ENCODE results near the gene SGPP2.
A peak's percentile ranks its signal among the peaks of the same experiment; 100 is the strongest.

Gene SGPP2

DNA sequence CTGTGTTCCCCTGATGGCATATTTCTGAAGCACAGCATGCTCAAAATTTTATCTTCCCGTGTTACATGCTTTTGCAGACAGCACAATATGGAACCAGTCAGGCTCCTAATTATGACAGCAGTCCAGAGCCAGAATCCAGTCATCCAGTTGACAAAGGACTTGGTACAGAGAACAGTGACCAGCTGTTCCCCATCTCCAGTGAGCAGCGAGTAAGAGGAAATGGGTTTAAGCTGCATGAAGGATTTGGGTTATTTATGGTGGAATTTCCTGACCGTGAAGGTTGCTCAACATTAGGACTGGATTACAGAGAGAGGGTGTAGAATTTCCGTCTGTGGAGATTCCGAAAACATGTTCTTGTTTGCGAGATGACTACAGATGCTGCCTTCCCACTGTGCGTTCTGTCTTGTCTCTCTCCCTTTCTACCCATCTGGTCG, 24.4 kb downstream of the SGPP2 start:
- no peak overlapping the region for H3K4me3 ChIP-seq (ENCODE audit: low read length)
- H3K4me1 ChIP-seq (ENCODE audit: control insufficient read depth, low read depth, low read length), result no peaks in the 10 kb centered on the region
- H3K27ac ChIP-seq (ENCODE audit: low read length), result no peak overlapping the region
- no peak overlapping the region for H3K9ac ChIP-seq (ENCODE audit: low read length)
- H3K36me3 ChIP-seq (ENCODE audit: control insufficient read depth, low read depth, low read length), result no peaks in the 10 kb centered on the region
- H3K9me3 ChIP-seq (ENCODE audit: control insufficient read depth, low read depth, low read length), result no peaks in the 10 kb centered on the region
- no peaks in the 10 kb centered on the region for H3K27me3 ChIP-seq (ENCODE audit: control insufficient read depth, insufficient read depth, low read length)

DNA sequence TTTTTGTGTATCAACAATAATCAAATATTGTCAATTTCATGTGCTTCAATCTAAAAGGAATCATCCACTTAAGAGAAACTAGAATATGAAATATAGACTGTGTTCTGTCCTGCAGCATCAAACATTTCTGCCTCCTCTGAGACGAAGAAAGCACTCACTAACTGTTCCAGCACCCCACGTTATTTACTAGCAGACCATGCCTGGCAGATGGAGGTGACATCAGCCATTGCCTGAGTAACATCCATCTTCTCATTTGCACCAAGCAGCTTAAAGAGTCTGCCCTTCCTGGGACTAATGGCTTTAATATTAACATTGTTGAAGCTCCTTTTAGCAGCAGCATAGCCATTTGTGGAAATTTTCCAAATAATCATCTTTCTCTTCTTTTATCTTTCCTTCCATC, 25.7 kb downstream of the SGPP2 start:
- H3K27ac ChIP-seq (ENCODE audit: low read length), result no peak overlapping the region
- no peaks in the 10 kb centered on the region for H3K27me3 ChIP-seq (ENCODE audit: control insufficient read depth, insufficient read depth, low read length)
- H3K36me3 ChIP-seq (ENCODE audit: control insufficient read depth, low read depth, low read length), result no peaks in the 10 kb centered on the region
- no peak overlapping the region for H3K9ac ChIP-seq (ENCODE audit: low read length)
- no peaks in the 10 kb centered on the region for H3K9me3 ChIP-seq (ENCODE audit: control insufficient read depth, low read depth, low read length)
- H3K4me1 ChIP-seq (ENCODE audit: control insufficient read depth, low read depth, low read length), result no peaks in the 10 kb centered on the region
- no peak overlapping the region for H3K4me3 ChIP-seq (ENCODE audit: low read length)

DNA sequence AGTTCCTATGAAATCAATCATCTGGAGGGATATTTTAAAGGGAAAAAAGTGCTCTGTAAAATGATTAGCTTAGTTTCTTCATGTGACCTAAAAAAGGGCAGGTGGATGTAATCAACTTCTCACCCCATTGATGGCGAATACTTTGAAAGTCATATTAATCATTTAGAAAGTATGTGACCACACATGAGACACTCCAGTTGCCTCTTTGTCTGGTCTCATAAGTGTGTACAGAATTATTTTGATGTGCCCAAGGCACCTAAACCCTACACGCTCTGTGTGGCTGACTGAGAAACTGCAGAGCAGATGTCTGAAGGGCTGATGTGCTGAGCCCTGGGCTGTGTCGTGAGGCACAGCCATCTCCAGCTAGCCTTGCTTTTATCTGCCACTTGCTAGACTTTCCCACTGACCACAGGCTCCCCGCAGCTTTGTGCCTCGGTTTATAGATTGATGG, 26.9 kb downstream of the SGPP2 start:
- no peaks in the 10 kb centered on the region for H3K27me3 ChIP-seq (ENCODE audit: control insufficient read depth, insufficient read depth, low read length)
- no peak overlapping the region for H3K4me3 ChIP-seq (ENCODE audit: low read length)
- no peaks in the 10 kb centered on the region for H3K36me3 ChIP-seq (ENCODE audit: control insufficient read depth, low read depth, low read length)
- no peaks in the 10 kb centered on the region for H3K9me3 ChIP-seq (ENCODE audit: control insufficient read depth, low read depth, low read length)
- H3K9ac ChIP-seq (ENCODE audit: low read length), result no peak overlapping the region
- no peak overlapping the region for H3K27ac ChIP-seq (ENCODE audit: low read length)
- no peaks in the 10 kb centered on the region for H3K4me1 ChIP-seq (ENCODE audit: control insufficient read depth, low read depth, low read length)

DNA sequence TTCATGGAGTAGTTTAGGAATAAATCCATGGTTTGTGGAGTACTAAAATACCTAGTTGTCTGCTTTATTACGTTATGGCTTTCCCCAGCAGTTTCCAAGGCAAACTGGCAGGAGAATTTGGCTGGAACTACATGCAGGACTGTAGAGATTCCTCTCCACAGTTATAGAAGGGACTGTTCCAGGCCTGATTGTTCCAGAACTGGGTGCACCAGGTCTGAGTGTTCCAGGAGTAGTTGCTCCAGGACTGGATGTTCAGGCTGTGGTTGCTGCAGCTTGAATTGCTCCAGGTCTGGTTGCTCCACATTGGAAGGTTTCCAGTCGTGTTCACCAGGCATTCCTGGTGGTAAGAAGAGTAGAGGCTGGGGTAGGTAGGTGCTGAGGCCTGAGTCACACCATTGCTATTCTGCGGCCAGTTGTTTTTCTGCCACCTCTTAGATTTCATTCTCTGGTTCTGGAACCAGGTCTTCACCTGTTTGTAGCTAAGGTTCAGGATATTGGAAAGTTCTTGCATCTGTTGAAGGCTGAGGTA, 28.1 kb downstream of the SGPP2 start:
- Histone ChIP-seq H3K9ac (ENCODE audit: low read length) (no peak overlapping the region), H3K27ac (ENCODE audit: low read length) (no peak overlapping the region), H3K9me3 (ENCODE audit: control insufficient read depth, low read depth, low read length) (no peaks in the 10 kb centered on the region), H3K36me3 (ENCODE audit: control insufficient read depth, low read depth, low read length) (no peaks in the 10 kb centered on the region), H3K4me3 (ENCODE audit: low read length) (no peak overlapping the region), H3K27me3 (ENCODE audit: control insufficient read depth, insufficient read depth, low read length) (no peaks in the 10 kb centered on the region), H3K4me1 (ENCODE audit: control insufficient read depth, low read depth, low read length) (no peaks in the 10 kb centered on the region)

DNA sequence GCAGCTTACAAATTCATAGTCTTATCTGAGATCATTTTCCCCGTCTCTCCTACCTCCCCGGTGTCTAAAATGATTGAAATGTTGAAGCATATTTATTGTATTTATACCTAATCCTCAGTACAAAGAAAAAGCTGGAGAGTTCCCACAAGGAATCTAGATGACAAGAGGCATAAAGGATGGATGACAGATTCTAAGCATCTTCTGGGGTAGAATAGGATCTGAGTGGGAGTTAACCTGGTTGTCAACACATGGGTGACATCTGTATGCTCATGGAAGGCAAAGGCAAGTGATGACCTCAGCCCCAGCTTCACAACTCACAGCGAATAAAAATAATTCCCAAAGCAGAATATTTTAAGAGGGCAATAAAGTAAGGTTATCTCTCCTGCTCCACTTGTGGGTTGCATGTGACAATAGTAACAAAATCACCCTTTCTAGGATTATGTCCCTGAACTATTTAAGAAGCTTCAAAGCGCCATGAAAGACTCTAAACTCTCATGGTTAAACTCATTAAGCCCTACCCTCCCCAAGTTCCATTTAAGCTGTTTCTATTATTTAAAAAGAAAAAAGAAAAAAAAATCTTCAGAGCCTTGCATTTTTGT, 32.2 kb downstream of the SGPP2 start:
- Histone ChIP-seq H3K27me3 (ENCODE audit: control insufficient read depth, insufficient read depth, low read length) (no peaks in the 10 kb centered on the region), H3K4me3 (ENCODE audit: low read length) (no peak overlapping the region), H3K36me3 (ENCODE audit: control insufficient read depth, low read depth, low read length) (no peaks in the 10 kb centered on the region), H3K4me1 (ENCODE audit: control insufficient read depth, low read depth, low read length) (no peaks in the 10 kb centered on the region), H3K9me3 (ENCODE audit: control insufficient read depth, low read depth, low read length) (no peaks in the 10 kb centered on the region), H3K27ac (ENCODE audit: low read length) (no peak overlapping the region), H3K9ac (ENCODE audit: low read length) (no peak overlapping the region)

DNA sequence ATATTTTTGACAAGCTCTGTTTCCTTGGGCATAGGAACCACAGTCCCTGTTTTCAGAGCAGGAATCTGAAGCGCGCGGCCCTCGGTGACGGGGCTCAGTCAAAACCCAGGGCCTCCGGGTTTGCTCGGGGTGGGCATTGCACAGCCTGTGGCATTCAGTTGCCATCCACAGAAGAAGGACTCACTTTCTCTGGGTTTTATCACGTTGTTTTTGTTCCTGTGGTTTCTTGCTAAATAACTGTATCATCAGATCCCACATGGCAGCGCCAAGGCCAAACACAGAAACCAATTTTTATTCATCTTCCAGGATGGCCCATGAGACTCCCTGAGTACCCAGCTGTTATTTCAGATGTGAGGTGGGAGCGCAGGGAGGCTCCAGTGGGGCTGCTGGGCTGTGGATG, 35.6 kb downstream of the SGPP2 start:
- H3K4me3 ChIP-seq (ENCODE audit: low read length), result no peak overlapping the region
- H3K9me3 ChIP-seq (ENCODE audit: control insufficient read depth, low read depth, low read length), result no peaks in the 10 kb centered on the region
- H3K27ac ChIP-seq (ENCODE audit: low read length), result no peak overlapping the region
- H3K36me3 ChIP-seq (ENCODE audit: control insufficient read depth, low read depth, low read length), result no peaks in the 10 kb centered on the region
- H3K4me1 ChIP-seq (ENCODE audit: control insufficient read depth, low read depth, low read length), result no peaks in the 10 kb centered on the region
- H3K27me3 ChIP-seq (ENCODE audit: control insufficient read depth, insufficient read depth, low read length), result no peaks in the 10 kb centered on the region
- no peak overlapping the region for H3K9ac ChIP-seq (ENCODE audit: low read length)

GRCh38 chr2:222465746-222466145, 41.4 kb downstream of the SGPP2 start:
- no peaks in the 10 kb centered on the region for H3K9me3 ChIP-seq (ENCODE audit: control insufficient read depth, low read depth, low read length)
- peaks cover 4% of the 10 kb centered on the region for H3K4me1 ChIP-seq (ENCODE audit: control insufficient read depth, low read depth, low read length)
- no peaks in the 10 kb centered on the region for H3K36me3 ChIP-seq (ENCODE audit: control insufficient read depth, low read depth, low read length)
- no peak overlapping the region for H3K27ac ChIP-seq (ENCODE audit: low read length)
- no peak overlapping the region for H3K9ac ChIP-seq (ENCODE audit: low read length)
- H3K27me3 ChIP-seq (ENCODE audit: control insufficient read depth, insufficient read depth, low read length), result no peaks in the 10 kb centered on the region
- H3K4me3 ChIP-seq (ENCODE audit: low read length), result no peak overlapping the region

- Histone ChIP-seq H3K4me1 (ENCODE audit: control insufficient read depth, low read depth, low read length) (peaks cover 15% of the 10 kb centered on the region), H3K36me3 (ENCODE audit: control insufficient read depth, low read depth, low read length) (no peaks in the 10 kb centered on the region), H3K27me3 (ENCODE audit: control insufficient read depth, insufficient read depth, low read length) (no peaks in the 10 kb centered on the region), H3K9me3 (ENCODE audit: control insufficient read depth, low read depth, low read length) (no peaks in the 10 kb centered on the region), H3K27ac (ENCODE audit: low read length) (no peak overlapping the region), H3K9ac (ENCODE audit: low read length) (no peak overlapping the region), H3K4me3 (ENCODE audit: low read length) (no peak overlapping the region)
Observed at GRCh38 chr2:222468346-222468745, 44.0 kb downstream of the SGPP2 start.

DNA sequence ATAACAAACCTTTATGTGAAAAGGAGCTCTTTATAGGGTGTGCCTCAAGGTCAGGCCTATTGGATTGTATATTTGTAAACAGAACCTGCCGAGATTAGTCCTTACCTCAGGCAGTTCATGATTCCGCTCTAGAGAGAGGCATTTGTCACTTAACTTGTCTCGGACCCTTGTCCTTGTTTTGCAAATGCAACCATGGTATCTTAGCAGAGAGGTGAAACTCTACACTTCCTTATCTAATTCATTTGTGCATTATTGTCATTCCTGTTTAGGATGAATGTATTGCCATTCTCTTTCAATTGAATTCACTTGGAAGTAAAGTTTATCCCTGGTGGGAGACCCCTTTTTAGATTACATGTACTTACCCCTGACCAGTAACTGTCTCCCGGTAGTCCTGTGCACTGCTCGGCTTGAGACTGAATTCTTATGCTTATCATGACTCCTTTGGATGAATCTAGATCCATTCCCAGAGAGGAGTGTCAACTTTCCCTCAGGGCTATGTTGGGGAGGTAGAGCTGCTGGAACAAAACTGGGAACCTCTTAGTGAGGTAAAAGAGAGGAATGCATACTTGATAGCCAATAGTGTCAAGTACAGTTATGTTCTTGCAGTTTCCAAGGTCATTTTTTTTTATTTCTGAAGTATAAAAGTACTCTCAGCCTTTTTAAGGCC, 46.6 kb downstream of the SGPP2 start:
- Histone ChIP-seq H3K4me3 (ENCODE audit: low read length) (no peak overlapping the region), H3K36me3 (ENCODE audit: control insufficient read depth, low read depth, low read length) (no peaks in the 10 kb centered on the region), H3K27me3 (ENCODE audit: control insufficient read depth, insufficient read depth, low read length) (no peaks in the 10 kb centered on the region), H3K9ac (ENCODE audit: low read length) (no peak overlapping the region), H3K27ac (ENCODE audit: low read length) (no peak overlapping the region), H3K9me3 (ENCODE audit: control insufficient read depth, low read depth, low read length) (no peaks in the 10 kb centered on the region), H3K4me1 (ENCODE audit: control insufficient read depth, low read depth, low read length) (peaks cover 15% of the 10 kb centered on the region)

GRCh38 chr2:222477962-222478608, 53.7 kb downstream of the SGPP2 start:
- H3K4me1 ChIP-seq (ENCODE audit: control insufficient read depth, low read depth, low read length), result peaks cover 5% of the 10 kb centered on the region

DNA sequence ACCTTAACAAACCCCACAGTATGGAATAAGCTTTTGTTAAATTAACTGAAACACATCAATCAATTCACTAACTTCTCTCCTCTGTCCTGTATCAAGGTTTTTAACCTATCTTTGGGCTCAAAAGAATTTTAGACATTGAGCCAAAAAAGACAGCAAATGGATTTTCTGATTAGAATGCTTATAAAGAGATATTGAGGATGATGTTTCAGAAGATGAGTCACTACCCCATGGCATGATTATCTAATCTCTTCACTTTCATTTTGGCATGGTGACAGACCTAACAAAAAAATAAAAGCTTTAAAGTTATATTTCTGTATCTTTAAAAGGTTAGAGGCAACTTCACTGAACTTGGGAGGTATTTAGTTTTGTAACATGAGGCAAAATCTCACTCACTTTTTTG, 55.5 kb downstream of the SGPP2 start:
- H3K9me3 ChIP-seq (ENCODE audit: control insufficient read depth, low read depth, low read length), result no peaks in the 10 kb centered on the region
- H3K4me1 ChIP-seq (ENCODE audit: control insufficient read depth, low read depth, low read length), result peaks cover 5% of the 10 kb centered on the region
- H3K4me3 ChIP-seq (ENCODE audit: low read length), result no peak overlapping the region
- H3K36me3 ChIP-seq (ENCODE audit: control insufficient read depth, low read depth, low read length), result no peaks in the 10 kb centered on the region
- no peak overlapping the region for H3K27ac ChIP-seq (ENCODE audit: low read length)
- H3K9ac ChIP-seq (ENCODE audit: low read length), result no peak overlapping the region
- peaks cover 37% of the 10 kb centered on the region for H3K27me3 ChIP-seq (ENCODE audit: control insufficient read depth, insufficient read depth, low read length)

More at GRCh38 chr2:222477962-222478608, 53.7 kb downstream of the SGPP2 start:
- Histone ChIP-seq H3K9ac (ENCODE audit: low read length) (no peak overlapping the region), H3K9me3 (ENCODE audit: control insufficient read depth, low read depth, low read length) (no peaks in the 10 kb centered on the region), H3K36me3 (ENCODE audit: control insufficient read depth, low read depth, low read length) (no peaks in the 10 kb centered on the region), H3K4me3 (ENCODE audit: low read length) (peak overlapping the region; percentile 31), H3K27me3 (ENCODE audit: control insufficient read depth, insufficient read depth, low read length) (peaks cover 26% of the 10 kb centered on the region), H3K27ac (ENCODE audit: low read length) (no peak overlapping the region)
